A549 (cell line): ENCODE measurements around the gene TRAPPC6A. TPM values are rescaled to one million over a fixed set of nuclear protein-coding genes. Genes with fewer than 3 reads are reported as not detected.

Experiments used
- ATAC-seq, 2 experiments: fragments of 200-7000 bp in 1 of 2; fragments of >200 bp in 1 of 2; cut with Nextera tagmentation in 1 of 2; cut with Tn5 transposase in 1 of 2; 3 replicates each; pipeline versions ENCODE4 v1.8.0 to v1.9.1; 2018 to 2020; ENCODE audit warnings: mild to moderate bottlenecking in 1 of 2, moderate library complexity in 1 of 2
- CTCF ChIA-PET: fragments of 300-600 bp; sonication (Branson Sonifier 250); formaldehyde crosslinking; extraction: SDS; loops from one replicate; lab custom pipeline; 2021; ENCODE audit warnings: antibody characterized with exemption, inconsistent platforms; lab: Yijun Ruan, JAX
- POLR2A ChIA-PET: fragments of 350-600 bp; formaldehyde crosslinking; extraction: SDS; loops from one replicate; lab custom pipeline; 2021; ENCODE audit warnings: antibody characterized with exemption, inconsistent platforms; lab: Yijun Ruan, JAX
- DNase-seq, 2 experiments: peaks; one replicate each; pipeline versions ENCODE4 v3.0.0 to v3.0.0-alpha.2; 2011 to 2016; ENCODE audit warnings: low read depth in 1 of 2, low spot score in 1 of 2
- FAIRE-seq: peaks from 2 replicates; lab custom pipeline; 2011; peaks lifted over from hg19 to GRCh38; lab: Jason Lieb, UNC
- H3K27ac ChIP-seq, 2 experiments: fragments of >200 bp; sonication (Bioruptor Twin); formaldehyde crosslinking; 3 replicates each; pipeline ENCODE4 v1.5.1; 2016 to 2017
- H3K4me1 ChIP-seq: fragments of >200 bp; sonication (Bioruptor Twin); formaldehyde crosslinking; 3 replicates; pipeline ENCODE4 v1.6.1; 2016
- H3K4me2 ChIP-seq: fragments of >200 bp; sonication (Bioruptor Twin); formaldehyde crosslinking; 3 replicates; pipeline ENCODE4 v1.6.1; 2016
- H3K4me3 ChIP-seq: fragments of >200 bp; sonication (Bioruptor Twin); formaldehyde crosslinking; 3 replicates; pipeline ENCODE4 v1.5.1; 2016
- H3K9me3 ChIP-seq: fragments of >200 bp; sonication (Bioruptor Twin); formaldehyde crosslinking; 3 replicates; pipeline ENCODE4 v1.6.1; 2016
- CBX8 ChIP-seq: fragments of 200-600 bp; sonication (generic); IDR thresholded peaks from 2 replicates; pipeline ENCODE4 v1.6.1; 2016
- CEBPB ChIP-seq, 2 experiments: fragments of >200 bp in 1 of 2; sonication (Bioruptor Twin) in 1 of 2; formaldehyde crosslinking in 1 of 2; IDR thresholded peaks; 2 replicates each; pipeline ENCODE4 v1.6.1; 2012 to 2016
- EHMT2 ChIP-seq: fragments of 200-600 bp; sonication (generic); IDR thresholded peaks from 2 replicates; pipeline ENCODE4 v1.6.1; 2016; ENCODE audit warnings: antibody characterized with exemption, low read depth, mild to moderate bottlenecking, moderate library complexity
- ESRRA ChIP-seq: fragments of 150-350 bp; IDR thresholded peaks from 2 replicates; pipeline ENCODE4 v1.6.1; 2014; ENCODE audit warnings: mild to moderate bottlenecking, low read length, borderline replicate concordance
- GATA3 ChIP-seq: IDR thresholded peaks from 2 replicates; pipeline ENCODE4 v1.6.1; 2012; ENCODE audit warnings: borderline replicate concordance
- HDAC2 ChIP-seq: fragments of 200-600 bp; sonication (generic); IDR thresholded peaks from 2 replicates; pipeline ENCODE4 v1.6.1; 2016
- HEYL ChIP-seq: fragments of 250-450 bp; sonication (Bioruptor Pico); IDR thresholded peaks from 2 replicates; pipeline ENCODE4 v1.8.0; 2021; ENCODE audit warnings: mild to moderate bottlenecking, moderate library complexity
- HOXB13 ChIP-seq: fragments of 250-450 bp; sonication (Bioruptor Pico); IDR thresholded peaks from 2 replicates; pipeline ENCODE4 v1.5.0; 2020; ENCODE audit warnings: low read depth, mild to moderate bottlenecking, moderate library complexity
- KDM1A ChIP-seq: fragments of 200-600 bp; sonication (generic); IDR thresholded peaks from 2 replicates; pipeline ENCODE4 v1.6.1; 2016; ENCODE audit warnings: low read depth, mild to moderate bottlenecking
- NPAS2 ChIP-seq: fragments of 250-450 bp; sonication (Bioruptor Pico); IDR thresholded peaks from 2 replicates; pipeline ENCODE4 v1.8.0; 2022; ENCODE audit warnings: mild to moderate bottlenecking, moderate library complexity, borderline replicate concordance
- NR3C1 ChIP-seq: fragments of >200 bp; sonication (Bioruptor Twin); formaldehyde crosslinking; IDR thresholded peaks from 3 replicates; pipeline ENCODE4 v1.6.1; 2017
- POLR2AphosphoS2 ChIP-seq: conservative IDR thresholded peaks from 2 replicates; pipeline ENCODE4 v1.6.1; 2012; ENCODE audit warnings: low read length, improper control_type of control experiment, inconsistent platforms
- RARB ChIP-seq: fragments of 250-450 bp; sonication (Bioruptor Pico); IDR thresholded peaks from 2 replicates; pipeline ENCODE4 v1.8.0; 2021; ENCODE audit warnings: mild to moderate bottlenecking, moderate library complexity
- SREBF2 ChIP-seq: fragments of 450-650 bp; IDR thresholded peaks from 2 replicates; pipeline ENCODE4 v1.6.1; 2014; ENCODE audit warnings: mild to moderate bottlenecking, moderate library complexity
- TFCP2L1 ChIP-seq: fragments of 250-450 bp; sonication (Bioruptor Pico); IDR thresholded peaks from 2 replicates; pipeline ENCODE4 v1.5.0; 2021; ENCODE audit warnings: mild to moderate bottlenecking
- TP53 ChIP-seq: fragments of 250-450 bp; sonication (Bioruptor Pico); IDR thresholded peaks from 2 replicates; pipeline ENCODE4 v1.5.0; 2021; ENCODE audit warnings: mild to moderate bottlenecking, moderate library complexity
- ZC3H11A ChIP-seq: fragments of 450-650 bp; IDR thresholded peaks from 2 replicates; pipeline ENCODE4 v1.6.1; 2014; ENCODE audit warnings: antibody characterized with exemption, mild to moderate bottlenecking
- ZNF302 ChIP-seq: fragments of 250-450 bp; sonication (Bioruptor Pico); IDR thresholded peaks from 2 replicates; pipeline ENCODE4 v1.9.0; 2021; ENCODE audit warnings: inconsistent platforms, mild to moderate bottlenecking, moderate library complexity
- ZSCAN20 ChIP-seq: fragments of 250-450 bp; sonication (Bioruptor Pico); IDR thresholded peaks from 2 replicates; pipeline ENCODE4 v1.8.0; 2022; ENCODE audit warnings: mild to moderate bottlenecking, moderate library complexity
- WGBS: methylation state at CpG from one replicate; pipeline ENCODE4 v1.1.6; 2017; ENCODE audit errors: missing lambda C conversion rate; 5-methylcytosine and 5-hydroxymethylcytosine counted together
- polyA plus RNA-seq, 4 experiments: library from polyadenylated mRNA; depleted of rRNA in 3 of 4; stranded (reverse); fragments of >200 nt; fragmentation: RNase III in 1 of 4; extraction: RNeasy Plus Mini Kit Qiagen cat#74134 plus additional on column Dnase treatment in 1 of 4; gene quantifications; 2 replicates in 3 of 4; 3 replicates in 1 of 4; pipeline ENCODE4 v1.2.3, GENCODE V29; 2011 to 2017
- TF ChIP-seq, protein P1 (sequence below): fragments of 150-350 bp; IDR thresholded peaks from 2 replicates; pipeline ENCODE4 v1.6.1; 2014; ENCODE audit warnings: low read depth, mild to moderate bottlenecking, low read length
- TF ChIP-seq, protein P2 (sequence below): IDR thresholded peaks from 2 replicates; pipeline ENCODE4 v1.6.1; 2012; ENCODE audit warnings: low read depth, borderline replicate concordance
- TF ChIP-seq, protein P3 (sequence below): IDR thresholded peaks from 2 replicates; pipeline ENCODE4 v1.6.1; 2012
- TF ChIP-seq, protein P4 (sequence below): fragments of 250-450 bp; sonication (Bioruptor Pico); IDR thresholded peaks from 2 replicates; pipeline ENCODE4 v1.5.0; 2021; ENCODE audit warnings: mild to moderate bottlenecking, moderate library complexity, borderline replicate concordance
- TF ChIP-seq, protein P5 (sequence below): fragments of >200 bp; sonication (Bioruptor Twin); formaldehyde crosslinking; IDR thresholded peaks from 3 replicates; pipeline ENCODE4 v1.6.1; 2016

The TRAPPC6A gene
- polyA plus RNA-seq, 2 of the 4 experiments (the other 2 are of a cell fraction): 28.5 to 29.8 TPM

DNA sequence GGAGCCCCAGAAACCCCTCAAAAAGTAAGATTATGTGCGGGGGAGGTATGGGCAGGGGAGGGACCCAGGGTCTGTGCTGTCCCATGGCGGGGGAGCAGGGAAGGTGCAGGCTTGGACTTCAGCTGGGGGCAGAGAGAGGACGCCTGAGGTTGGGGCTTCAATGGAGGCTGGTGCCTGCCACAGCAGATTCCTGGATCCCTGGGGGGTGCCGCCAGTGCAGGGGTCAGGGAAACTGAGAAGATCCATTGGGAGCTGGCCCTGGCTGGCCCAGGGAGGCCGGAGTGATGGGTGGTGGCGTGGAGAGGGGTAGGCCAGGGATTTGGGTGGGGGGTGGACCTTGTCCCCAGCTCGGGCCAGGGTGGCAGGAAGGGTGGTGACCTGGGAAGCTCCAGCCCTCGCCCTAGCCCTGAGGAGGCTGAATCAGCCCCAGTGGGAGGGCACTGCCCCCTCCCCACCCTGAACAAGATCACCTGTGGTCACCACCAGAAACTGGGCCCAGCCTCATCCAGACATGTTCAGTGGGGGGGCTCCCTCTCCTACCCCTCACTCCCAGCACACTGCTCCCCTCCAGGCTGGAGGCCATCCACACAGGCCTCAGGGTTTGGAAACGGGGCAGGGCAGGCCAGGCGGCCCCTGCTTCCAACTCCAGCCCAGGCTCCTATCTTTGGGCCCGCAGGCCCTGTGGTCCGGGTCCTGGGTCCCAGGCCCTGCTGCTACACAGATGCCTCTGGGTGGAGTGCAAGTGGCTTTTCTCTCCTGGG lies 18.6 kb downstream of the TRAPPC6A start:
- FAIRE-seq (no peak), DNase-seq (no peak), ATAC-seq (no peak)
- Histone ChIP-seq H3K4me3 (no peak overlapping the region), H3K4me1 (peaks cover 8% of the 10 kb centered on the region; the same call in 1 of the 3 replicates), H3K4me2 (no peak overlapping the region), H3K27ac (no peak overlapping the region; a peak in 1 of 6 replicates), H3K9me3 (no peaks in the 10 kb centered on the region)
- 74% methylated on average over 12 of the region's 12 CpGs for WGBS
- CTCF ChIA-PET: interaction anchor here (1.1 to 2.9 kb wide), 8 partner anchors 9 to 179 kb away, joined by 4 to 14 read pairs (median 9); partner anchors contain the start of genes BLOC1S3 and TRAPPC6A
- TF ChIP-seq ZC3H11A (no peak), SREBF2 (no peak), CEBPB (IDR thresholded peaks at IDR 0.05) (no peak), TFCP2L1 (CRISPR knock-in tag) (no peak), EHMT2 (no peak), HDAC2 (no peak), ZSCAN20 (CRISPR knock-in tag) (no peak)
- TF ChIP-seq, protein P1, sequence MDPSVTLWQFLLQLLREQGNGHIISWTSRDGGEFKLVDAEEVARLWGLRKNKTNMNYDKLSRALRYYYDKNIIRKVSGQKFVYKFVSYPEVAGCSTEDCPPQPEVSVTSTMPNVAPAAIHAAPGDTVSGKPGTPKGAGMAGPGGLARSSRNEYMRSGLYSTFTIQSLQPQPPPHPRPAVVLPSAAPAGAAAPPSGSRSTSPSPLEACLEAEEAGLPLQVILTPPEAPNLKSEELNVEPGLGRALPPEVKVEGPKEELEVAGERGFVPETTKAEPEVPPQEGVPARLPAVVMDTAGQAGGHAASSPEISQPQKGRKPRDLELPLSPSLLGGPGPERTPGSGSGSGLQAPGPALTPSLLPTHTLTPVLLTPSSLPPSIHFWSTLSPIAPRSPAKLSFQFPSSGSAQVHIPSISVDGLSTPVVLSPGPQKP: no peak
- TF ChIP-seq, protein P2, sequence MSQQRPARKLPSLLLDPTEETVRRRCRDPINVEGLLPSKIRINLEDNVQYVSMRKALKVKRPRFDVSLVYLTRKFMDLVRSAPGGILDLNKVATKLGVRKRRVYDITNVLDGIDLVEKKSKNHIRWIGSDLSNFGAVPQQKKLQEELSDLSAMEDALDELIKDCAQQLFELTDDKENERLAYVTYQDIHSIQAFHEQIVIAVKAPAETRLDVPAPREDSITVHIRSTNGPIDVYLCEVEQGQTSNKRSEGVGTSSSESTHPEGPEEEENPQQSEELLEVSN: no peak
- POLR2A ChIA-PET: interaction anchor here (0.6 kb wide), 1 partner anchor 19 kb away, joined by 3 read pairs; the partner anchor contains the start of genes BLOC1S3 and TRAPPC6A

DNA sequence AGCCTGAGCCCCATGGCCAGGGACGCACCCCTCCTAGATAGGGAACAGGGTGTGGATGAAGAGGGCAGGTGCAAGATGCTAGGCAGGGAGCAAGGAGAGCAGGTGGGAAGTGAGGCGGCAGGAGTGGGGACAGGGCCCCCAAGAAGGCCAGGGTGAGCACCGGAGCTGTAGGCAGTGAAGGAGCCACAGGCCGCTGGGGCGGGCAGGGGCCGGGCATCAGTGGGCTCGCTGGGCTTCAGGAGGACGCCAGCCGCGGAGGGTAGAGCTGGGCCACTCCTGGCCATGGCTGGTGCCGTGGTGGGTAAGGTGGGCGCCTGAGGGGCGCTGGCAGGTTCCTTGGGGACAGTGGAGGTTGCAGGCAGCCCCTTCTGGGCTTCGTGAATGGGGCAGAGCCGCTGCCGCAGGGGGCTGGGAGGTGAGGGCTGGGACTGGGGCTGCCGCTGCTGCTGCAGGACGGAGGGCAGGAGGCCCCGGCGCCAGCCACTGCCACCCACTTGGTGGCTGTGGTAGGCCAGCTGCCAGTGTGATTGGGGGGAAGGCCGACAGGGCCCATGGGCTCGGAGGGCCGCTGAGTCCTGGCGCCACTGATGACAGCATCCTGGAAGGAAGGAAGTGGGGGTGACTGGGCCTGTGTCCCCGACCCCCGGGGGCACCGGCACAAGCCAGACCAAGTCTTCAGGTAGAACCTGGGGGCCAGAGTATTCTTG lies 19.4 kb downstream of the TRAPPC6A start:
- FAIRE-seq: no peak
- H3K4me1 ChIP-seq: peaks cover 12% of the 10 kb centered on the region; the same call in 2 of the 3 replicates
- TF ChIP-seq POLR2AphosphoS2: 0 out of 2 replicates have a peak, but pooled peaks have one; percentile 33
- TF ChIP-seq, protein P3, sequence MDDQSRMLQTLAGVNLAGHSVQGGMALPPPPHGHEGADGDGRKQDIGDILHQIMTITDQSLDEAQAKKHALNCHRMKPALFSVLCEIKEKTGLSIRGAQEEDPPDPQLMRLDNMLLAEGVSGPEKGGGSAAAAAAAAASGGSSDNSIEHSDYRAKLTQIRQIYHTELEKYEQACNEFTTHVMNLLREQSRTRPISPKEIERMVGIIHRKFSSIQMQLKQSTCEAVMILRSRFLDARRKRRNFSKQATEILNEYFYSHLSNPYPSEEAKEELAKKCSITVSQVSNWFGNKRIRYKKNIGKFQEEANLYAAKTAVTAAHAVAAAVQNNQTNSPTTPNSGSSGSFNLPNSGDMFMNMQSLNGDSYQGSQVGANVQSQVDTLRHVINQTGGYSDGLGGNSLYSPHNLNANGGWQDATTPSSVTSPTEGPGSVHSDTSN: no peak
- TF ChIP-seq, all 56 proteins: peak for 1
- WGBS: 81% methylated on average over 22 of the region's 27 CpGs
- no peak overlapping the region for H3K4me2 ChIP-seq
- ChIA-PET POLR2A (no interaction called here), CTCF (interaction anchor here (1.4 to 2.9 kb wide), 5 partner anchors 8 to 55 kb away, joined by 3 to 14 read pairs (median 9); partner anchors contain the start of genes BLOC1S3 and TRAPPC6A)
- no peak overlapping the region for H3K4me3 ChIP-seq
- DNase-seq (no peak), ATAC-seq (no peak)
- no peak overlapping the region; a peak in 1 of 6 replicates for H3K27ac ChIP-seq
- no peaks in the 10 kb centered on the region for H3K9me3 ChIP-seq

DNA sequence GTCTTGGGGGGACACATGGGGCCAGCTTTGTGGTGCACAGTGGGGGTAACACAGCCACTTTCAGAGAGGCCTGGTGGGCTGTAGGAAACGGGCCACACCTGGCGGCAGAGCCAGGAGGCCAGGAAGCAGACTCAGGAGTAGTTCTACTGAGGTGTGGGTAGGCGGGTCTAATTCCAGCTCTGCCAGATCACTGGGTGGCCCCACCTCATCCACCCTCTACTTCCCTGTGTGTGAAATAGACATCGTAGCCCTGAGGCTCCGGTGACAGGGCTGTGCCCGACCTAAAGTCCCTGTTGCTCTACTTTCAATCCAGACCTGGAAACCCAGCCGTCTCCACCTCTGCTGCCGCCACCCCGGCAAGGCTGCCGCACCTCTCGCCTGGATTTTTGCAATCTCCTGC lies 21.3 kb downstream of the TRAPPC6A start:
- FAIRE-seq (no peak), ATAC-seq (0 out of 6 replicates have a peak, but pooled peaks have one; percentile 1 to 2), DNase-seq (no peak)
- Histone ChIP-seq H3K9me3 (no peaks in the 10 kb centered on the region), H3K4me1 (peaks cover 16% of the 10 kb centered on the region; the same call in 2 of the 3 replicates), H3K4me2 (no peak overlapping the region), H3K27ac (peak overlapping the region in 1 of 2 experiments; percentile 60; a peak in 1 of 6 replicates), H3K4me3 (no peak overlapping the region)
- POLR2A ChIA-PET: interaction anchor here (0.9 kb wide), 1 partner anchor 65 kb away, joined by 3 read pairs; no protein-coding TSS in a partner anchor
- CTCF ChIA-PET: interaction anchor here (0.8 to 2.0 kb wide), 3 partner anchors 10 to 182 kb away, joined by 3 to 9 read pairs (median 5); no protein-coding TSS in a partner anchor
- 81% methylated on average over 11 of the region's 11 CpGs for WGBS
- no peak for TF ChIP-seq TP53 (CRISPR knock-in tag)
- TF ChIP-seq CEBPB (IDR thresholded peaks at IDR 0.05): no peak
- TF ChIP-seq RARB (CRISPR knock-in tag): no peak
- no peak for TF ChIP-seq HDAC2
- no peak for TF ChIP-seq ESRRA
- TF ChIP-seq CBX8: no peak
- TF ChIP-seq, protein P4, sequence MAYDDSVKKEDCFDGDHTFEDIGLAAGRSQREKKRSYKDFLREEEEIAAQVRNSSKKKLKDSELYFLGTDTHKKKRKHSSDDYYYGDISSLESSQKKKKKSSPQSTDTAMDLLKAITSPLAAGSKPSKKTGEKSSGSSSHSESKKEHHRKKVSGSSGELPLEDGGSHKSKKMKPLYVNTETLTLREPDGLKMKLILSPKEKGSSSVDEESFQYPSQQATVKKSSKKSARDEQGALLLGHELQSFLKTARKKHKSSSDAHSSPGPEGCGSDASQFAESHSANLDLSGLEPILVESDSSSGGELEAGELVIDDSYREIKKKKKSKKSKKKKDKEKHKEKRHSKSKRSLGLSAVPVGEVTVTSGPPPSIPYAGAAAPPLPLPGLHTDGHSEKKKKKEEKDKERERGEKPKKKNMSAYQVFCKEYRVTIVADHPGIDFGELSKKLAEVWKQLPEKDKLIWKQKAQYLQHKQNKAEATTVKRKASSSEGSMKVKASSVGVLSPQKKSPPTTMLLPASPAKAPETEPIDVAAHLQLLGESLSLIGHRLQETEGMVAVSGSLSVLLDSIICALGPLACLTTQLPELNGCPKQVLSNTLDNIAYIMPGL (CRISPR knock-in tag): no peak
- TF ChIP-seq, protein P5, sequence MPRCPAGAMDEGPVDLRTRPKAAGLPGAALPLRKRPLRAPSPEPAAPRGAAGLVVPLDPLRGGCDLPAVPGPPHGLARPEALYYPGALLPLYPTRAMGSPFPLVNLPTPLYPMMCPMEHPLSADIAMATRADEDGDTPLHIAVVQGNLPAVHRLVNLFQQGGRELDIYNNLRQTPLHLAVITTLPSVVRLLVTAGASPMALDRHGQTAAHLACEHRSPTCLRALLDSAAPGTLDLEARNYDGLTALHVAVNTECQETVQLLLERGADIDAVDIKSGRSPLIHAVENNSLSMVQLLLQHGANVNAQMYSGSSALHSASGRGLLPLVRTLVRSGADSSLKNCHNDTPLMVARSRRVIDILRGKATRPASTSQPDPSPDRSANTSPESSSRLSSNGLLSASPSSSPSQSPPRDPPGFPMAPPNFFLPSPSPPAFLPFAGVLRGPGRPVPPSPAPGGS: no peak
- TF ChIP-seq NPAS2: no peak
- no peak for TF ChIP-seq KDM1A
- TF ChIP-seq HEYL (CRISPR knock-in tag): no peak
- TF ChIP-seq HOXB13 (CRISPR knock-in tag): no peak
- no peak for TF ChIP-seq NR3C1
- TF ChIP-seq ZNF302: no peak
- TF ChIP-seq GATA3: no peak
